Esophagus muscularis mucosa (tissue), 4 donors: ENCODE measurements around the gene RNF34.
"Not testable (repeated sequence)": the region's sequence is repeated elsewhere in the genome, so short reads cannot be mapped to it uniquely, and the experiment has no call there.

ENCODE experiments used
- EP300 ChIP-seq: sonication (generic); formaldehyde crosslinking; IDR thresholded peaks from one replicate; pipeline ENCODE4 v1.6.1; 2017; ENCODE audit warnings: antibody characterized with exemption
- POLR2AphosphoS5 ChIP-seq, 2 donors: sonication (generic); formaldehyde crosslinking; IDR thresholded peaks; one replicate each; pipeline ENCODE4 v1.6.1; 2017; ENCODE audit warnings: antibody characterized with exemption in 2 of 2
- TF ChIP-seq, protein P1 (sequence below), 3 experiments: fragments of 200-600 bp in 2 of 3; fragments of 450-650 bp in 1 of 3; sonication (generic) in 2 of 3; IDR thresholded peaks; one replicate each; pipeline ENCODE4 v1.5.1; 2017 to 2019; ENCODE audit warnings: antibody characterized with exemption in 3 of 3, mild to moderate bottlenecking in 2 of 3, moderate library complexity in 1 of 3

DNA sequence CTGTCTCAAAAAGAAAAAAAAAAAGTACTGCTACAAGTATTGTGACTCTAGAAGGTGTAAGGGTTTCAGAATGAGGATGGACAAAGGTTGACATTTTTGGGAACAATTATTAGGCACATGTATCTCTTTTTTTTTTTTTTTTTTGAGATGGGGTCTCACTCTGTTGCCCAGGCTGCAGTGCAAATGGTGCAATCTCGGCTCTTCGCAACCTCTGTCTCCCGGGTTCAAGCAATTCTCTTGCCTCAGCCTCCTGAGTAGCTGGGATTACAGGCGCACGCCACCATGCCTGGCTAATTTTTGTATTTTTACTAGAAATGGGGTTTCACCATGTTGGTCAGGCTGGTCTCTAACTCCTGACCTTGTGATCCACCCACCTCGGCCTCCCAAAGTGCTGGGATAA, 15.0 kb upstream of the RNF34 start:
- not testable (repeated sequence) for TF ChIP-seq POLR2AphosphoS5 (IDR thresholded peaks at IDR 0.05); EP300
- TF ChIP-seq, protein P1, sequence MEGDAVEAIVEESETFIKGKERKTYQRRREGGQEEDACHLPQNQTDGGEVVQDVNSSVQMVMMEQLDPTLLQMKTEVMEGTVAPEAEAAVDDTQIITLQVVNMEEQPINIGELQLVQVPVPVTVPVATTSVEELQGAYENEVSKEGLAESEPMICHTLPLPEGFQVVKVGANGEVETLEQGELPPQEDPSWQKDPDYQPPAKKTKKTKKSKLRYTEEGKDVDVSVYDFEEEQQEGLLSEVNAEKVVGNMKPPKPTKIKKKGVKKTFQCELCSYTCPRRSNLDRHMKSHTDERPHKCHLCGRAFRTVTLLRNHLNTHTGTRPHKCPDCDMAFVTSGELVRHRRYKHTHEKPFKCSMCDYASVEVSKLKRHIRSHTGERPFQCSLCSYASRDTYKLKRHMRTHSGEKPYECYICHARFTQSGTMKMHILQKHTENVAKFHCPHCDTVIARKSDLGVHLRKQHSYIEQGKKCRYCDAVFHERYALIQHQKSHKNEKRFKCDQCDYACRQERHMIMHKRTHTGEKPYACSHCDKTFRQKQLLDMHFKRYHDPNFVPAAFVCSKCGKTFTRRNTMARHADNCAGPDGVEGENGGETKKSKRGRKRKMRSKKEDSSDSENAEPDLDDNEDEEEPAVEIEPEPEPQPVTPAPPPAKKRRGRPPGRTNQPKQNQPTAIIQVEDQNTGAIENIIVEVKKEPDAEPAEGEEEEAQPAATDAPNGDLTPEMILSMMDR (IDR thresholded peaks at IDR 0.05) = not testable (repeated sequence)
